Gastroesophageal sphincter (tissue), 4 donors: ENCODE results near the gene CDRT4. TPM values are rescaled to one million over a fixed set of nuclear protein-coding genes. Genes with fewer than 3 reads are reported as not detected.

Source experiments
- ATAC-seq: fragments of 150-250 bp; one replicate; pipeline ENCODE4 v1.9.1; 2016; ENCODE audit warnings: mild to moderate bottlenecking, moderate library complexity
- H3K27ac ChIP-seq, 4 donors: fragments of 200-600 bp; sonication (generic) in 3 of 4; 1 replicate in 3 of 4; 2 replicates in 1 of 4; pipeline ENCODE4 v1.5.1; 2016 to 2019
- H3K27me3 ChIP-seq: fragments of 200-600 bp; sonication (generic); one replicate; pipeline ENCODE4 v1.5.1; 2019
- H3K36me3 ChIP-seq, 2 donors: fragments of 200-600 bp; sonication (generic); one replicate each; pipeline ENCODE4 v1.5.1; 2019; ENCODE audit warnings: control low read depth in 1 of 2
- H3K4me1 ChIP-seq, 3 donors: fragments of 200-600 bp; sonication (generic); 1 replicate in 2 of 3; 2 replicates in 1 of 3; pipeline ENCODE4 v1.5.1; 2016 to 2019; ENCODE audit warnings: control low read depth in 2 of 3
- H3K4me3 ChIP-seq, 2 donors: fragments of 200-600 bp; sonication (generic); one replicate each; pipeline ENCODE4 v1.5.1; 2019; ENCODE audit warnings: mild to moderate bottlenecking in 1 of 2, moderate library complexity in 1 of 2
- H3K9me3 ChIP-seq, 3 donors: fragments of 200-600 bp; sonication (generic); one replicate each; pipeline ENCODE4 v1.5.1; 2017 to 2019; ENCODE audit warnings: control low read depth in 2 of 3
- CTCF ChIP-seq, 4 experiments: fragments of 200-600 bp in 2 of 4; fragments of 450-650 bp in 2 of 4; sonication (generic) in 1 of 4; IDR thresholded peaks; one replicate each; pipeline ENCODE4 v1.5.1; 2017 to 2019; ENCODE audit warnings: antibody characterized with exemption in 4 of 4, mild to moderate bottlenecking in 2 of 4, moderate library complexity in 2 of 4
- EP300 ChIP-seq: sonication (generic); formaldehyde crosslinking; IDR thresholded peaks from one replicate; pipeline ENCODE4 v1.6.1; 2017; ENCODE audit warnings: antibody characterized with exemption, mild to moderate bottlenecking
- POLR2A ChIP-seq, 2 donors: fragments of 450-650 bp; IDR thresholded peaks; one replicate each; pipeline ENCODE4 v1.6.1; 2017; ENCODE audit warnings: antibody characterized with exemption in 2 of 2, mild to moderate bottlenecking in 2 of 2, moderate library complexity in 1 of 2
- POLR2AphosphoS5 ChIP-seq: sonication (generic); formaldehyde crosslinking; IDR thresholded peaks from one replicate; pipeline ENCODE4 v1.6.1; 2017; ENCODE audit warnings: antibody characterized with exemption
- WGBS, 2 donors: methylation state at CpG; one replicate each; pipeline ENCODE4 v1.1.5; 2018; ENCODE audit warnings: low coverage in 1 of 2; 5-methylcytosine and 5-hydroxymethylcytosine counted together
- total RNA-seq, 4 donors: library from RNA; depleted of rRNA; stranded (reverse); fragments of >200 nt; gene quantifications; one replicate each; pipeline ENCODE4 v1.1.0, GENCODE V29; 2016

The CDRT4 gene
- total RNA-seq, 4 donors from 2014 or later: 5.4 to 5.9 (median 5.5) TPM

DNA sequence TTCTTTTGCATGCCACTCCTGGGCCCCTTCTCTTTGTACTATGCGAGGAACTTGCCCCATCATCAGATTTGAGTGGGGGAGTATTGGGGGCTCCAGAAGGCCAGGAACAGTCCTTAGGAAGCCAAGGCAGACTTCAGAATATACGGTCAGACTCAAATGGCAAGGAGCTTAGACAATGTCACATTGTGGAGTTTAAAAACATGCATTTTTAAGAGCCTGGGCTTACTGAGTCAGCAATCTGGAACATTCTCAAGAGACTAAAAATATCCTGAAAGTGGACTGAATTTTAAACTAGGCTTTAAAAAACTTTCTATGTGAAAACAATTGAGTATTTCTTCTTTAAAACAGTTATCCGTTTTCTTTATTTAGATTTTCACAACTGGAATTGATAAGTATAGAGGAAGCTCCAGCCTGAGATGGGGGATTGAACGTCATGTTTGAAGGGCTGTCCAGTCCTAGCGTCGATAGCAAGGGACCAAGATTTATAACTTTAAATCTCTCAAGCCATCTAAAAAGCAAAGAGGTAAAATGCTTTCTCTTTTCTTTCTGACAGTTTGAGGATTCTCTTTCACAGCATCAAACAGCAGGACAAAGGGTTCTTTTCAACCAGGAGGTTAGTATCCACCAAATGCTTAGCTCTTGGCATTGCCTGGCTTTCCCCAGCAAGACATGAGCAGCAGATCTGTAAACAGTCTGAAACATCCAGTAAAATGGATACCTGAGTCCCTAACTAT is 45.8 kb upstream of the CDRT4 start:
- TF ChIP-seq EP300: no peak
- peak; percentile 24 for TF ChIP-seq POLR2AphosphoS5
- no peak for ATAC-seq
- Histone ChIP-seq H3K27ac (peak overlapping the region; percentile 64 to 78 (median 73)), H3K4me3 (no peak overlapping the region), H3K9me3 (no peaks in the 10 kb centered on the region), H3K4me1 (peaks cover 8 to 51% (median 17%) of the 10 kb centered on the region in 3 donors), H3K36me3 (peaks cover 0 to 15% of the 10 kb centered on the region in 2 donors), H3K27me3 (no peaks in the 10 kb centered on the region)
- WGBS, 2 donors: 33 to 38% methylated on average over 6 of the region's 6 CpGs

- TF ChIP-seq POLR2A (IDR thresholded peaks at IDR 0.05) (no peak), CTCF (IDR thresholded peaks at IDR 0.05) (no peak), EP300 (no peak), POLR2AphosphoS5 (no peak)
- no peak for ATAC-seq
- 85 to 92% methylated on average over 3 to 4 of the region's 4 CpGs for WGBS, 2 donors
Measured at GRCh38 chr17:15512071-15512709, 44.8 kb upstream of the CDRT4 start.

DNA sequence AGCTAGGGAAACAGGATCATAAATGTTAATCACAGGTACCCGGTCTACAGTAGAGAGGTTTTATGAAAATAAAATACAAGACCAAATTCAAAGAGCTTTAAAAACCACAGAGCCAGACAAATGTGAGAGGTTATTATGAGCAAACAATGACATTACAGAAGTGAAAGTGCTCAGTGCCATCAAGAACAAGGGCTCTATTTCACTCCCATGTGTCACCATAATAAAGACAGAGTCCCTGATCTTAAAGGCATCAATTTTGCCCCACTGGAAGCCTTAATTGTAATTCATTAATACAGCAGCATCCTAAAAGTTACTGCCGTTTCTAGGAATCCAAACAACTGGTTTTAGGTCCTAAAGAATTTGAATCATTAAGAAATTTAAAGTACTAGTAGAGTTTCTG is 43.7 kb upstream of the CDRT4 start:
- Histone ChIP-seq H3K27ac (no peak overlapping the region), H3K4me1 (peaks cover 8 to 51% (median 17%) of the 10 kb centered on the region in 3 donors), H3K4me3 (no peak overlapping the region), H3K27me3 (no peaks in the 10 kb centered on the region), H3K36me3 (peaks cover 0 to 15% of the 10 kb centered on the region in 2 donors), H3K9me3 (no peaks in the 10 kb centered on the region)
- WGBS, 2 donors: 72 to 75% methylated on average over 2 of the region's 2 CpGs
- ATAC-seq: no peak
- no peak for TF ChIP-seq EP300
- no peak for TF ChIP-seq POLR2AphosphoS5
- TF ChIP-seq POLR2A (IDR thresholded peaks at IDR 0.05): no peak
- TF ChIP-seq CTCF (IDR thresholded peaks at IDR 0.05): no peak

More at GRCh38 chr17:15512071-15512709, 44.8 kb upstream of the CDRT4 start:
- H3K36me3 ChIP-seq: peaks cover 0 to 15% of the 10 kb centered on the region in 2 donors
- H3K4me1 ChIP-seq: peaks cover 8 to 51% (median 17%) of the 10 kb centered on the region in 3 donors
- H3K4me3 ChIP-seq: no peak overlapping the region
- H3K27ac ChIP-seq: peak overlapping the region in 3 of 4 donors; percentile 73 to 78 (median 73)
- no peaks in the 10 kb centered on the region for H3K27me3 ChIP-seq
- no peaks in the 10 kb centered on the region for H3K9me3 ChIP-seq

GRCh38 chr17:15510361-15510760 is 42.9 kb upstream of the CDRT4 start:
- ATAC-seq: no peak
- WGBS, 2 donors: 32 to 47% methylated on average over 3 of the region's 3 CpGs
- Histone ChIP-seq H3K4me3 (no peak overlapping the region), H3K36me3 (peaks cover 0 to 15% of the 10 kb centered on the region in 2 donors), H3K4me1 (peaks cover 8 to 51% (median 17%) of the 10 kb centered on the region in 3 donors), H3K27me3 (no peaks in the 10 kb centered on the region), H3K9me3 (no peaks in the 10 kb centered on the region), H3K27ac (no peak overlapping the region)
- TF ChIP-seq POLR2AphosphoS5 (peak; percentile 22), POLR2A (IDR thresholded peaks at IDR 0.05) (no peak)

- no peak for TF ChIP-seq POLR2AphosphoS5
- peaks cover 8 to 41% (median 15%) of the 10 kb centered on the region in 3 donors for H3K4me1 ChIP-seq
- H3K9me3 ChIP-seq: no peaks in the 10 kb centered on the region
- H3K36me3 ChIP-seq: peaks cover 0 to 15% of the 10 kb centered on the region in 2 donors
- WGBS, 2 donors: 94 to 100% methylated on average over 3 of the region's 5 CpGs
- H3K4me3 ChIP-seq: no peak overlapping the region
- no peak overlapping the region for H3K27ac ChIP-seq
- no peaks in the 10 kb centered on the region for H3K27me3 ChIP-seq
- ATAC-seq: no peak
Measured at GRCh38 chr17:15509095-15509494, 41.7 kb upstream of the CDRT4 start.

GRCh38 chr17:15508466-15508865 is 41.0 kb upstream of the CDRT4 start:
- H3K4me3 ChIP-seq: no peak overlapping the region
- 54 to 67% methylated on average over 2 to 3 of the region's 7 CpGs for WGBS, 2 donors
- no peaks in the 10 kb centered on the region for H3K27me3 ChIP-seq
- no peak overlapping the region for H3K27ac ChIP-seq
- ATAC-seq: no peak
- H3K9me3 ChIP-seq: no peaks in the 10 kb centered on the region
- TF ChIP-seq POLR2A (IDR thresholded peaks at IDR 0.05): no peak
- no peak for TF ChIP-seq CTCF (IDR thresholded peaks at IDR 0.05)
- TF ChIP-seq EP300: no peak
- TF ChIP-seq POLR2AphosphoS5: no peak
- H3K4me1 ChIP-seq: peaks cover 4 to 35% (median 9%) of the 10 kb centered on the region in 3 donors
- H3K36me3 ChIP-seq: peaks cover 0 to 15% of the 10 kb centered on the region in 2 donors
